HG02623 (cell line): Measurements from ENCODE around the gene PIK3R3.
"Not testable (repeated sequence)": the region's sequence is repeated elsewhere in the genome, so short reads cannot be mapped to it uniquely, and the experiment has no call there.

Source experiments
- ATAC-seq: cut with Tn5 transposase; IDR thresholded peaks from one replicate; pipeline ENCODE4 v1.9.1; 2021; ENCODE audit warnings: moderate library complexity; ENCODE audit not compliant: unreplicated experiment

PIK3R3 gene

GRCh38 chr1:46113948-46114347 is 18.5 kb downstream of the PIK3R3 start:
- no peak for ATAC-seq

- ATAC-seq = no peak
These were observed 20.3 kb downstream of the PIK3R3 start for GRCh38 chr1:46112108-46112507.

GRCh38 chr1:46110521-46110920 is 21.9 kb downstream of the PIK3R3 start:
- ATAC-seq = no peak

- no peak for ATAC-seq
These were observed 29.5 kb downstream of the PIK3R3 start for GRCh38 chr1:46102769-46103476.

GRCh38 chr1:46099215-46099614 is 33.2 kb downstream of the PIK3R3 start:
- no peak for ATAC-seq

GRCh38 chr1:46098027-46098712 is 34.3 kb downstream of the PIK3R3 start:
- ATAC-seq = no peak

- no peak for ATAC-seq
These were observed 35.3 kb downstream of the PIK3R3 start for GRCh38 chr1:46097149-46097472.

GRCh38 chr1:46096269-46097148 is 35.9 kb downstream of the PIK3R3 start:
- ATAC-seq = no peak

- ATAC-seq = not testable (repeated sequence)
These were observed 37.3 kb downstream of the PIK3R3 start for GRCh38 chr1:46095110-46095509.

GRCh38 chr1:46094471-46095005 is 37.9 kb downstream of the PIK3R3 start:
- no peak for ATAC-seq

GRCh38 chr1:46093832-46094231 is 38.6 kb downstream of the PIK3R3 start:
- ATAC-seq = not testable (repeated sequence)

GRCh38 chr1:46087891-46088290 is 44.5 kb downstream of the PIK3R3 start:
- ATAC-seq = no peak

GRCh38 chr1:46086576-46086975 is 45.9 kb downstream of the PIK3R3 start:
- no peak for ATAC-seq

GRCh38 chr1:46084553-46085451 is 47.6 kb downstream of the PIK3R3 start:
- no peak for ATAC-seq

- no peak for ATAC-seq
These were observed 48.9 kb downstream of the PIK3R3 start for GRCh38 chr1:46083579-46083978.

- no peak for ATAC-seq
These were observed 50.8 kb downstream of the PIK3R3 start for GRCh38 chr1:46081619-46082018.

GRCh38 chr1:46081206-46081605 is 51.2 kb downstream of the PIK3R3 start:
- ATAC-seq = no peak

- no peak for ATAC-seq
These were observed 52.2 kb downstream of the PIK3R3 start for GRCh38 chr1:46080257-46080656.

- no peak for ATAC-seq
These were observed 54.8 kb downstream of the PIK3R3 start for GRCh38 chr1:46077644-46078043.

GRCh38 chr1:46076343-46076742 is 56.1 kb downstream of the PIK3R3 start:
- ATAC-seq = no peak
